ENCODE data around the gene RFX6. TPM values are rescaled to one million over a fixed set of nuclear protein-coding genes. Genes with fewer than 3 reads are reported as not detected.

Gene RFX6
- total RNA-seq = not detected in 2 replicates

GRCh38 chr6:116876635-116877611, at the start of gene RFX6:
TSS of gene RFX6 (plus strand) at chr6:116877242. CDS start at chr6:116877276, 34 bp downstream.

GRCh38 chr6:116828983-116829382, 48.1 kb upstream of the RFX6 start, which contains the start of gene GPRC6A:
TSS of gene GPRC6A (minus strand) at chr6:116829083. CDS start at chr6:116829013, 70 bp downstream.

Other genes starting within 250 kb of the RFX6 start
- gene ZUP1, start 208.5 kb upstream of the RFX6 start, total RNA-seq = 15.3 and 19.0 TPM in 2 replicates
- gene KPNA5, start 196.0 kb upstream of the RFX6 start, total RNA-seq = 6.2 and 10.6 TPM in 2 replicates
- 0.30 TPM in 1 of 2 replicates, not detected in the other for gene FAM162B, start 111.5 kb upstream of the RFX6 start, total RNA-seq
- not detected in 2 replicates for gene GPRC6A, start 48.2 kb upstream of the RFX6 start, total RNA-seq

Measured in epithelial cell of umbilical artery (primary cell).